Mesodermal cell (in vitro differentiated cells): Measurements from ENCODE around the gene CREB3L2.
"Not testable (repeated sequence)": the region's sequence is repeated elsewhere in the genome, so short reads cannot be mapped to it uniquely, and the experiment has no call there.

Source experiments
- H3K27ac ChIP-seq: 2 replicates; pipeline ENCODE4 v1.7.0; 2013; ENCODE audit warnings: mild to moderate bottlenecking, low read depth, low read length, moderate library complexity; ENCODE audit not compliant: severe bottlenecking
- H3K36me3 ChIP-seq: 2 replicates; pipeline ENCODE4 v1.7.1; 2013; ENCODE audit warnings: mild to moderate bottlenecking, low read length, moderate library complexity; ENCODE audit not compliant: control insufficient read depth, insufficient read depth
- H3K4me1 ChIP-seq: one replicate; pipeline ENCODE4 v1.7.1; 2013; ENCODE audit warnings: mild to moderate bottlenecking, low read length; ENCODE audit not compliant: insufficient read depth, control insufficient read depth, poor library complexity, severe bottlenecking
- H3K4me3 ChIP-seq: 2 replicates; pipeline ENCODE4 v1.7.0; 2013; ENCODE audit warnings: low read length, control low read depth, mild to moderate bottlenecking; ENCODE audit not compliant: insufficient read depth, poor library complexity, severe bottlenecking; ENCODE audit errors: extremely low read depth
- H3K9me3 ChIP-seq: 2 replicates; pipeline ENCODE4 v1.7.1; 2013; ENCODE audit warnings: mild to moderate bottlenecking, low read length, moderate library complexity; ENCODE audit not compliant: control insufficient read depth
- WGBS, 2 experiments: methylation state at CpG; one replicate each; pipeline ENCODE4 v1.1.5; 2013; ENCODE audit warnings: missing lambda C conversion rate in 2 of 2; ENCODE audit not compliant: insufficient coverage in 2 of 2; 5-methylcytosine and 5-hydroxymethylcytosine counted together

Gene CREB3L2

DNA sequence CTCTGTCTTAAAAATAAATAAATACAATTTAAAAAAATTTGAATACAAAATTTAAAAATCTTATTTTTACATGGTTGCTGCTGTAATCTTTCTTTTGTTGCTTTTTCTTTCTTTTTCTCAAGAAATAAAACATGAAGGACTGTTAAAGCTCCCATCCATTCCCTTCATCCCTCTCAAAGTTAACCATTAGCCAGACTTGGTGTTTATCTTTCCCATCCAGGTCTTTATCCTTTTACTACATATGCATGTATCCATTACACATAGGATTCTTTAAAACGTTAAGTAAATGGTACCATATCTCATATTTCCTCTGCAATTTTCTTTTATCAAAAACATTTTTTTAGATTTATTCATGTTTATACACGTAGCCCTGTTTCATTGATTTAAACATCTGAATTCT is 70.1 kb downstream of the CREB3L2 start:
- peaks cover 28% of the 10 kb centered on the region for H3K4me1 ChIP-seq
- H3K9me3 ChIP-seq = no peaks in the 10 kb centered on the region
- no peak overlapping the region for H3K4me3 ChIP-seq
- no peak overlapping the region for H3K27ac ChIP-seq
- 90% methylated on average over 1 of the region's 2 CpGs; no CpG with 5 or more reads in 1 of the 2 experiments for WGBS, 2 experiments
- H3K36me3 ChIP-seq = peaks cover 33% of the 10 kb centered on the region

DNA sequence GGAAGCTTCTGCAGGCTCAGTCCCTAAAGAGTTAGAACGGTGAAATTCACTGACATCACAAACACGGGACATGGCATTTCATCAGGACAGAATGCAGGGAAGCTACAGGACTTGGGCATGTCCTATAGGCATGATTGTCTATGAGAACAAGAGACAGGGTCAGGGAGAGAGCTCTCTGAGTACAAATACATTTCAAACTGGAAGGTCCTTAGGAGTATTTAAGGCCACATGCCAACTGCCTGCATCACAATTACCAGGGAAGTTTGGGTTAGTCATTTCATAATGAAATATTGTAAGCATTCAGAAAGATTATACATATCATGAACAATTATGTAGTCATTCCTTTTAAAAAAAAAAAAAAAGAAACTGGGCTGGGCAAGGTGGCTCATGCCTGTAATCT is 71.3 kb downstream of the CREB3L2 start:
- no peak overlapping the region for H3K4me3 ChIP-seq
- WGBS, 2 experiments = 95 to 100% methylated on average over 2 of the region's 2 CpGs
- no peak overlapping the region for H3K27ac ChIP-seq
- H3K9me3 ChIP-seq = no peaks in the 10 kb centered on the region
- peaks cover 21% of the 10 kb centered on the region for H3K4me1 ChIP-seq
- H3K36me3 ChIP-seq = peaks cover 43% of the 10 kb centered on the region

DNA sequence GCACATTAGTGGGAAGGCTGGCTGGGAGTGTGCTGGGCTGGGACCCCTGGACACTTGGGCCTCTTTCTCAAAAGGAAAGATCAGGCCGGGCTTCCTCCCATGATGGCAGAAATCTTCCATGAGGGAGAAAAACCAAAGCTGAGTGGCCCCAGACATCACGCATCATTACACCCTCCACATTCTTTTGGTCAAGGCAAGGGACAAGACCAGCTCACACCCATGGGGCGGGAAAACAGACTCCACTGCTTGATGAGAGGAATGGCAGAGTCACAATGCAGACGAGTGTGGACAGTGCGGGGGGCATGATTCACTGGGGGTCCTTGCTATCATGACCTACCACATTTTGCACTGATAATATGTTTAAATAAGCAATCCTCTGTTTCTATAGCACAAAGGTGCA is 73.3 kb downstream of the CREB3L2 start:
- Histone ChIP-seq H3K4me1 (peaks cover 18% of the 10 kb centered on the region), H3K4me3 (no peak overlapping the region), H3K9me3 (no peaks in the 10 kb centered on the region), H3K27ac (no peak overlapping the region), H3K36me3 (peaks cover 61% of the 10 kb centered on the region)
- 100% methylated on average over 1 of the region's 5 CpGs; no CpG with 5 or more reads in 1 of the 2 experiments for WGBS, 2 experiments

DNA sequence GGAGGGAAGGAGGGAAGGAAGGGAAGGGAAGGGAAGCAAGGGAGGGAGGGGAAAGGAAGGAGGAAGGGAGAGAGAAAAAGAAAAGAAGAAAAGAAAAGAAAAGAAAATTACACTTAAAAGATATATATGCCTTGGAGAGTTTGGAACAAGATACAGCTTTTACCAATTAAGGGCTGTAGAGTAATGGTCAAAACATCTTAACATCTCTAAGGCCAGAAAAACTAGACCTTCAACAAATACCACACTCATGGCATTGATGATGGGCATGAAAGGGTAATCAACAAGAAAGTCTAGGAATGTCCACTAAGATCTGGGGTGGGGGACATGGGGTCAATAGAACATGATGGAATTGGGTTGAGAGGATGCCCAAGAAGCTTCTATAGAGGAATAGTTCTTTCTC is 74.5 kb downstream of the CREB3L2 start:
- peaks cover 6% of the 10 kb centered on the region for H3K4me1 ChIP-seq
- H3K4me3 ChIP-seq = no peak overlapping the region
- H3K27ac ChIP-seq = no peak overlapping the region
- peaks cover 65% of the 10 kb centered on the region for H3K36me3 ChIP-seq
- no peaks in the 10 kb centered on the region for H3K9me3 ChIP-seq

DNA sequence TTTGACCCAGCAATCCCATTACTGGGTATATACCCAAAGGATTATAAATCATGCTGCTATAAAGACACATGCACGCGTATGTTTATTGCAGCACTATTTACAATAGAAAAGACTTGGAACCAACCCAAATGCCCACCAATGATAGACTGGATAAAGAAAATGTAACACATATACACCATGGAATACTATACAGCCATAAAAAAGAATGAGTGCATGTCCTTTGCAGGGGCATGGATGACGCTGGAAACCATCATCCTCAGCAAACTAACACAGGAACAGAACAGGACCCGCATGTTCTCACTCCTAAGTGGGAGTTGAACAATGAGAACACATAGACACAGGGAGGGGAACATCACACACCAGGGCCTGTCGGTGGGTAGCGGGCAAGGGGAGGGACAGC is 75.7 kb downstream of the CREB3L2 start:
- not testable (repeated sequence) for H3K9me3 ChIP-seq, H3K4me1 ChIP-seq, H3K4me3 ChIP-seq, H3K27ac ChIP-seq
- H3K36me3 ChIP-seq = peaks cover 69% of the 10 kb centered on the region
- 83% methylated on average over 2 of the region's 6 CpGs for WGBS, 2 experiments

DNA sequence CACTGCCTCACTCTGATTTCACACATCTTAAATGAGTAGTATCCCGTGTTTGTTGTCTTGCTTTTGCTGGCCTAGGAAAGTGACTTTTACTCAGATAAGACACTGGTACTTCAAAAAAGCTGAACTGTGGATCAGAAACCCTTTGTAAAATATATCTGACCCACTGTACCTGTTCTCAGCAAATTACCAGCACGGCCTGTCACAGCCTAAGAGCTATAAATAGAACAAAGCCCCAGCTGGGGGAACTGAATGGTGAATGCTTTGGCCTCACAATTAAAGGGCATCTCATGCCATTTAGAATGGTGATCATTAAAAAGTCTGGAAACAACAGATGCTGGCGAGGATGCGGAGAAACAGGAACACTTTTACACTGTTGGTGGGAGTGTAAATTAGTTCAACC is 76.1 kb downstream of the CREB3L2 start:
- Histone ChIP-seq H3K36me3 (peaks cover 74% of the 10 kb centered on the region), H3K4me1 (peaks cover 6% of the 10 kb centered on the region), H3K27ac (no peak overlapping the region), H3K9me3 (no peaks in the 10 kb centered on the region), H3K4me3 (no peak overlapping the region)
- whole genome bisulfite sequencing, 2 experiments = 90 to 100% methylated on average over 2 of the region's 4 CpGs

DNA sequence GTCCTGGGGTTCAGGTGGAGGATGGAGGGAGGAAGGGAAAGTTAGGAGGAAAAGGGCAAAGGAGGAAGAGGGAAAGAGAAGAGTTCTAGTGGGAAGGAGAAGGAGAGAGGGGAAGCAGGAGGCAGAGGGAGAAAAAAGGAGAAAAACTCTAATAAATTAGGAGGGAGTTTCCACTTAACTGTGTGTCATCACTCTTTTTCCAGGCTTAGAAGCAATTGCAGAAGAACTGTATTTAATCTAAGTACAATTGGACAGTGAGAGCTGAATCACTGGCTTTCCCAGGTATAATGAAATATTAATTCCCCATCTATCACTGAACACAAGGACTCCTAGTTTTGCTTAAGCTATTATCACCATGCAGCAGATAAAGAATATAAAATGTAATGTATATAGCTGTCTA is 76.8 kb downstream of the CREB3L2 start:
- H3K36me3 ChIP-seq = peaks cover 77% of the 10 kb centered on the region
- H3K4me1 ChIP-seq = peaks cover 8% of the 10 kb centered on the region
- H3K9me3 ChIP-seq = no peaks in the 10 kb centered on the region
- no peak overlapping the region for H3K27ac ChIP-seq
- no peak overlapping the region for H3K4me3 ChIP-seq

DNA sequence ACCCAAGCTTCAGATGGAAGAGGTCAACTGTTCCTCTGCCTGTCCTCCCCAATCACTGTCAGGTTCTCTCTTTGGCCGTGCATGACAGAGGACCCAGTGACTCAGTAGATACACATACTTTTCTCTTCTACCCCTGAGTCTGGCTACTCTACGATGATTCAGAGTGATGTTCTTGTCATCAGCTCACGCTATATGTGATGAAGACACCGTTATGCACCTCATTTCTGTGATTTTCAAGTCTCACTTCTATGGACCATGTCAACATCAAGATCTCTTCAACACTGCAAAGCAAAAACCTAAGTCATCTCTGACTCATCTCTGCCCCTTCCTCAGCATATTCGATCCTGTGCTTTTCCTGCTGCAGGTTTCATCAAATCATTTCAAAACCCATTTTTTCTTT is 78.5 kb downstream of the CREB3L2 start:
- 90 to 96% methylated on average over 5 of the region's 5 CpGs for WGBS, 2 experiments
- H3K4me3 ChIP-seq = no peak overlapping the region
- H3K9me3 ChIP-seq = no peaks in the 10 kb centered on the region
- H3K27ac ChIP-seq = no peak overlapping the region
- H3K36me3 ChIP-seq = peaks cover 78% of the 10 kb centered on the region
- H3K4me1 ChIP-seq = peaks cover 10% of the 10 kb centered on the region

DNA sequence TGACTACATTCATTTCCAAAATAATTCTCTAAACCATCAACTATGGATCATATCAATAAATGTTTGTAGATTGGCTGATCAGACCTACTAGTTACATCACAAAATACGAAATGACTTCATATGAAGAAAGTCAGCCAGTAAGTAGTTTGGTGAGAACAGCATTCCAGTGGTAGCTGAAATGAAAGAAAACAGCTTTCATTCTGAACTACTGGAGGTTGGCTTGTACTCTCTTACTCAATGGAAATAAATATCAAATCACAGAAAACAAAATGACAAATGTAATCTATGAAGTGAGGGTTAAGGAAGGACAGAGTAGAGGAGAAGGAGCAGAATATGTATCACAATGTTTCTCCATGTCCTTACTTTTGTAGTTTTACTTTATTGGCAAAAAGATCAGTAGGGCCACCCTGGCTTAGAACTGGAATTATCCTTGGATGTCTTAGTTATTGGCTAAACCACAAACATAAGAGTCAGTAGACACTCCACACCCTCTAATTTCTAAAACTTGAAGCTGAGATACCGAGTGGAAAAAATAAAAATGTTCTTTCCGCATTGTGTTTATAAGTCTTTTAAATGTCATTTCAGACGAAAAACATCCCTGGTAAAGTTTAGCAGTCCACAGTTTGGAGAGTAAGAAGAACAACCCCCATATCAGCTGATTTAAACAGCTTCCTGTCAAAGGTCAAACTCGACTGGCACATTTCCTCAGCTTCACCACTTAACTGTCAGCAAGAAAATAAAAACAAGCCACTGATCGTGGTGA is 81.1 kb downstream of the CREB3L2 start:
- H3K27ac ChIP-seq = peak overlapping the region; percentile 11
- peaks cover 25% of the 10 kb centered on the region for H3K4me1 ChIP-seq
- H3K36me3 ChIP-seq = peaks cover 67% of the 10 kb centered on the region
- 79 to 90% methylated on average over 2 to 5 of the region's 6 CpGs for WGBS, 2 experiments
- no peak overlapping the region for H3K4me3 ChIP-seq
- no peaks in the 10 kb centered on the region for H3K9me3 ChIP-seq

DNA sequence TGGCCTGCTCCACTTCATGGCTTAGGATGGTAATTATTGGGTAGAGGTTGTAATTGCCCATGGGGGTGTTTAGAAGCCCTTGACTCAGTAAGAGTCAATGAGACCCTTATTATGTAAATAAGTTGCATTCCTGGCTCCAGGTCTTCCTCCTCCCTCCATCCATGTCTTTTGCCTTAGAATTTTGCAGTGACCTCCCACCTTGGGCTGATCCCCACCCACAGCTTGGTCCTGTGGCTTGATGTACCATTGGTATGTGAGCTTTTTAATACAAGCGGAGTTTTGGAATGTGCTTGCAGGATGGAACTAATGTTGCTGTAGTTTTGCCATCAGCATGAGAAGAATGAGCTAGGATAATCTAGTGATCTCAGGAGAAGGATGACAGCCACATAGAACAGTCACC is 81.9 kb downstream of the CREB3L2 start:
- 78 to 100% methylated on average over 1 of the region's 1 CpG for WGBS, 2 experiments
- no peak overlapping the region for H3K4me3 ChIP-seq

DNA sequence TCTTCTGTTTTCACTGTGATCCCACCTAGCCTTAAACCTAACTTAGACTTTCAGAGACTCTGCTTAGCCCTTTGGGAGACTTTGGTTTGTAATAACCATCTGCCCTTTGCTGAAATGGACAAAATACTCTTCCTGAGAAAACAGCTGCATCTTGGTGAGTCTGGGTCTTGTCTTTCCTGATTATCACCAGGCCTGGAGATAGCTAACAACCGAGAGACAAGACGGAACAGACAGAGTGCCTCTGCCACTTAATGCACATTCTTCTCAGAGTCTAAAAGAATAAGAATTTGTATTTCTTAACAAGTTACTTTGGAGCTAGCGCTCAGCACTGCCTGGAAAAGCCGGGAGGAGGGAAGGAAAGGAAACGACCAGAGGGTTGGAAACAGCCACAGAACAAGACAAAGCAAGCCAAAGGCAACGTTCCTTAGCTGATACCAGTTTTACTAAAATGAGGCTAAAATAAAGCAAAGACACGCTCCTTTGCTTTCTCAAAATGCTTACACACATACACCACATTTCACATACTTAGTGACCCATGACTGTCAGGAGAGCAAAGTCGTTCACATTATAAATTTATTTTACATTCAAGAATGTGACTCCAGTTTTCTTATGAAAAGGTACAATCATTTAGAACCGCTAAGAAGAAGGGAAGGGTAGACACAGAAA is 84.8 kb downstream of the CREB3L2 start:
- Histone ChIP-seq H3K27ac (peak overlapping the region; percentile 88), H3K4me1 (peaks cover 20% of the 10 kb centered on the region), H3K9me3 (no peaks in the 10 kb centered on the region), H3K4me3 (no peak overlapping the region), H3K36me3 (peaks cover 74% of the 10 kb centered on the region)
- WGBS, 2 experiments = 92 to 93% methylated on average over 2 to 5 of the region's 9 CpGs

More for the DNA sequence above, 81.9 kb downstream of the CREB3L2 start:
- Histone ChIP-seq H3K9me3 (no peaks in the 10 kb centered on the region), H3K27ac (no peak overlapping the region), H3K36me3 (peaks cover 68% of the 10 kb centered on the region), H3K4me1 (peaks cover 20% of the 10 kb centered on the region)
